ENCODE measurements around the gene CHIA. TPM values are rescaled to one million over a fixed set of nuclear protein-coding genes. Genes with fewer than 3 reads are reported as not detected.

CHIA gene
- total RNA-seq, 4 donors from 2014 or later: not detected

DNA sequence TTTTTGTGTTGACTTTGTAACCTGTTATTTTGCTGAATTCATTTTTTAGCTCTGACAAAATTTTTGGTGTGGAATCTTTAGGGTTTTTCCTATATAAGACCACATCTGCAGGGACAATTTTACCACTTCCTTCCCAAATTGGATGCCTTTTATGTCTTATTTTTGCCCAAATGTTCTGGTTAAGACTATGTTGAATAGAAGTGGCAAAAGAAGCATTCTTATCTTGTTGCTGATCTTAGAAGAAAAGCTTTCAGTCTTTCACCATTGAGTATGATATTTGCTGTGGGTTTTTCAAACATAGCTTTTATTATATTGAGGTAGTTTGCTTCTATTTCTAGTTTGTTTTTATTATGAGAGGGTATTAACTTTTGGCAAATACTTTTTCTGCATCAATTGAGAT is 3.7 kb downstream of the CHIA start:
- H3K9me3 ChIP-seq: no peaks in the 10 kb centered on the region
- intact Hi-C loops (cut with DNase I): no loop called here
- no peak for DNase-seq
- H3K4me1 ChIP-seq: peaks cover 5 to 10% of the 10 kb centered on the region in 2 donors
- TF ChIP-seq POLR2A (IDR thresholded peaks at IDR 0.05): no peak
- TF ChIP-seq, protein P1, sequence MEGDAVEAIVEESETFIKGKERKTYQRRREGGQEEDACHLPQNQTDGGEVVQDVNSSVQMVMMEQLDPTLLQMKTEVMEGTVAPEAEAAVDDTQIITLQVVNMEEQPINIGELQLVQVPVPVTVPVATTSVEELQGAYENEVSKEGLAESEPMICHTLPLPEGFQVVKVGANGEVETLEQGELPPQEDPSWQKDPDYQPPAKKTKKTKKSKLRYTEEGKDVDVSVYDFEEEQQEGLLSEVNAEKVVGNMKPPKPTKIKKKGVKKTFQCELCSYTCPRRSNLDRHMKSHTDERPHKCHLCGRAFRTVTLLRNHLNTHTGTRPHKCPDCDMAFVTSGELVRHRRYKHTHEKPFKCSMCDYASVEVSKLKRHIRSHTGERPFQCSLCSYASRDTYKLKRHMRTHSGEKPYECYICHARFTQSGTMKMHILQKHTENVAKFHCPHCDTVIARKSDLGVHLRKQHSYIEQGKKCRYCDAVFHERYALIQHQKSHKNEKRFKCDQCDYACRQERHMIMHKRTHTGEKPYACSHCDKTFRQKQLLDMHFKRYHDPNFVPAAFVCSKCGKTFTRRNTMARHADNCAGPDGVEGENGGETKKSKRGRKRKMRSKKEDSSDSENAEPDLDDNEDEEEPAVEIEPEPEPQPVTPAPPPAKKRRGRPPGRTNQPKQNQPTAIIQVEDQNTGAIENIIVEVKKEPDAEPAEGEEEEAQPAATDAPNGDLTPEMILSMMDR (IDR thresholded peaks at IDR 0.05): no peak
- no peaks in the 10 kb centered on the region for H3K36me3 ChIP-seq
- no peak overlapping the region for H3K4me3 ChIP-seq (replicated peaks in 1 of 3)
- no peaks in the 10 kb centered on the region for H3K27me3 ChIP-seq
- H3K27ac ChIP-seq: no peak overlapping the region

DNA sequence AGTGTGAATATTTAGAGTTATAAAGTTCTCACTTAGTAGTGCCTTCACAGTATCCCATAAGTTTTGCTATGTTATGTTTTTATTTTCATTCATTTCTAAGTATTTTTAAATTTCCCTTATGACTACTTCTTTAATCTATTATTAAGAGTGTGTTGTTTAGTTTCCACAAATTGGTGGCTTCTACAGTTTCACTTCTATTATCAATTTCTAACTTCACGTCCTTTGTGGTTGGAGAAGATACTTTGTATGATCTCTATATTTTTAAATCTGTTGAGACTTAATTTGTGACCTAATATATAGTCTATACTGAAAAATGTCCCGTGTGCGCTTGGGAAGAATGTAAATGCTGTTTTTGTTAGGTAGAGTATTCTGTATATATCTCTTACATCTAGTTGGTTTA is 11.7 kb downstream of the CHIA start:
- no peak overlapping the region for H3K27ac ChIP-seq
- no peak for TF ChIP-seq POLR2A (IDR thresholded peaks at IDR 0.05)
- TF ChIP-seq, protein P1 (IDR thresholded peaks at IDR 0.05): no peak
- no peaks in the 10 kb centered on the region for H3K4me1 ChIP-seq
- H3K4me3 ChIP-seq (replicated peaks in 1 of 3): no peak overlapping the region
- no peaks in the 10 kb centered on the region for H3K9me3 ChIP-seq
- DNase-seq: no peak
- intact Hi-C loops (cut with DNase I): no loop called here
- WGBS, 2 donors: 88 to 91% methylated on average over 3 of the region's 3 CpGs
- H3K27me3 ChIP-seq: no peaks in the 10 kb centered on the region
- H3K36me3 ChIP-seq: no peaks in the 10 kb centered on the region

DNA sequence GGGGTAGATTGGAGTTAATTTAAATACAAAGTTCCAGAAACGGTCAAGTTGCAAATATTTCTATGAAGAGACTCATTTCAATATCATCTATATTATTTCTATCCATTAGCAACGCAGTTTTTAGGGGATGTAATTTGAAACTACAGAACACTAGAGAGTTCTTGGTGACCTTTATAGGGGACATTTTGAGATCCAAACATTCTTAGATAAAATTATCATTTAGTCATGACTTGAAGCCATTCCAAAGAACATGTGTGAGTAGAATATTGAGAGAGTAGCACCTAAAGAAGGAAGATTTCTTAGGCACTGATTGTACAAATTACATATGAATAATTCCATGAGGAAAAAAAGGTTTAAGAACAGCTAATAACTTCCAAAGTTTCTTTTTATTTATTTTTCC is 19.0 kb downstream of the CHIA start:
- Histone ChIP-seq H3K9me3 (no peaks in the 10 kb centered on the region), H3K4me1 (no peaks in the 10 kb centered on the region), H3K4me3 (replicated peaks in 1 of 3) (no peak overlapping the region), H3K36me3 (no peaks in the 10 kb centered on the region), H3K27me3 (no peaks in the 10 kb centered on the region), H3K27ac (no peak overlapping the region)
- intact Hi-C loops (cut with DNase I): no loop called here
- TF ChIP-seq POLR2A (IDR thresholded peaks at IDR 0.05): no peak
- no peak for DNase-seq
- 59 to 65% methylated on average over 2 of the region's 2 CpGs for WGBS, 2 donors

DNA sequence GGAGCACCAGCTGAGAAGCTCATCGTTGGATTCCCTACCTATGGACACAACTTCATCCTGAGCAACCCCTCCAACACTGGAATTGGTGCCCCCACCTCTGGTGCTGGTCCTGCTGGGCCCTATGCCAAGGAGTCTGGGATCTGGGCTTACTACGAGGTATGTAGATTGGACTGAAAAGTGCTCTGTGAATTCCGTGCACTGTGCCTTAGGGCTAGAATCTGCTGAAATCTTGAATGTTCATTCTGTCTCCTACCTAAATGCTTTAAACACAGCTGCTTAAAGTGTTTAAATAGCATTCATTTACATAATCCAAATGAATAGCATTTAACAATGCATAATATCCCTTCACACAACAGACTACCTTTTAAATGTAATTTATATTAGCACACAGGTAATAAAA is 27.9 kb downstream of the CHIA start:
- no peaks in the 10 kb centered on the region for H3K9me3 ChIP-seq
- H3K4me3 ChIP-seq (replicated peaks in 1 of 3): no peak overlapping the region
- no peaks in the 10 kb centered on the region for H3K27me3 ChIP-seq
- no peaks in the 10 kb centered on the region for H3K4me1 ChIP-seq
- WGBS, 2 donors: 86 to 89% methylated on average over 3 of the region's 3 CpGs
- no peak for DNase-seq
- intact Hi-C loops (cut with DNase I): no loop called here
- TF ChIP-seq, protein P1 (IDR thresholded peaks at IDR 0.05): no peak
- no peak for TF ChIP-seq POLR2A (IDR thresholded peaks at IDR 0.05)
- no peaks in the 10 kb centered on the region for H3K36me3 ChIP-seq
- no peak overlapping the region for H3K27ac ChIP-seq

DNA sequence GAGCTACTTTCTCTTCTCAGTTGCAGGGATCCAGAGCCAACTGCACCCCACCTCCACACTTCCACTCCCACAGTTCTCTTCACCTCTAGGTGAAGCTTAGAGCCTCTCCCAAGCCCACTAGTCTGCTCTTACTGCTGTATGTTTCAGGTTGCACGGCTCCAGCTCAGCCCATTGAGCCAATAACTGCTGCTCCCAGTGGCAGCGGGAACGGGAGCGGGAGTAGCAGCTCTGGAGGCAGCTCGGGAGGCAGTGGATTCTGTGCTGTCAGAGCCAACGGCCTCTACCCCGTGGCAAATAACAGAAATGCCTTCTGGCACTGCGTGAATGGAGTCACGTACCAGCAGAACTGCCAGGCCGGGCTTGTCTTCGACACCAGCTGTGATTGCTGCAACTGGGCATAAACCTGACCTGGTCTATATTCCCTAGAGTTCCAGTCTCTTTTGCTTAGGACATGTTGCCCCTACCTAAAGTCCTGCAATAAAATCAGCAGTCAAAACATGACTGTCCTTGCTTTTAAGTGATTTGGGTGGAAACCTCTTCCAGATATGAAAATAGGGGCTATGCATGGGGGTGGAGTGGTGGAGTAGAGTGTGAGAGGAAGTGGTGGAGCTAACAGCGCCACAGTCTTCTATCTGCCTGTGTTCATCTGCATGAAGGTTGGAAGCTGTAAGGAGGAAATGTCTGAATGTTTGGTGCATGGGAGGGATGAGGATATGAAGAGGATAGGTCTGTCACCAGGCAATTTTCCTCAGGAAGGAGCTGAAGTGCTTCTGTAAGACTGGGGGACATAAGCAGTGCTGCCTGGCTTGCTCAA is 29.6 kb downstream of the CHIA start:
- Histone ChIP-seq H3K4me3 (replicated peaks in 1 of 3) (no peak overlapping the region), H3K27me3 (no peaks in the 10 kb centered on the region), H3K4me1 (no peaks in the 10 kb centered on the region), H3K27ac (no peak overlapping the region), H3K36me3 (no peaks in the 10 kb centered on the region), H3K9me3 (no peaks in the 10 kb centered on the region)
- intact Hi-C loops (cut with DNase I): no loop called here
- TF ChIP-seq POLR2A (IDR thresholded peaks at IDR 0.05): no peak
- TF ChIP-seq, protein P1 (IDR thresholded peaks at IDR 0.05): no peak
- DNase-seq: no peak
- 90 to 95% methylated on average over 12 of the region's 12 CpGs for WGBS, 2 donors

All from thyroid gland (tissue), 4 donors.